Heart left ventricle (tissue), 16 donors: ENCODE measurements around the gene NDUFS8. TPM values are rescaled to one million over a fixed set of nuclear protein-coding genes. Genes with fewer than 3 reads are reported as not detected.

Experiments
- ATAC-seq, 4 donors: fragments of 200-7000 bp; cut with Tn5 transposase; one replicate each; pipeline ENCODE4 v1.9.1; 2020 to 2022; ENCODE audit warnings: moderate library complexity in 4 of 4, mild to moderate bottlenecking in 3 of 4, moderate number of reproducible peaks in 1 of 4
- DNase-seq, 5 donors: peaks; one replicate each; pipeline ENCODE4 v3.0.0-alpha.2; 2020
- H3K27ac ChIP-seq, 12 donors: fragments of 200-600 bp; sonication (generic) in 4 of 12; one replicate each; pipeline versions ENCODE4 v1.5.0 to v1.8.0; 2016 to 2022; ENCODE audit warnings: mild to moderate bottlenecking in 2 of 12
- H3K27me3 ChIP-seq, 9 donors: fragments of 200-600 bp; sonication (generic) in 2 of 9; one replicate each; pipeline versions ENCODE4 v1.5.1 to v1.8.0; 2016 to 2022; ENCODE audit warnings: mild to moderate bottlenecking in 3 of 9
- H3K36me3 ChIP-seq, 9 donors: fragments of 200-600 bp; sonication (generic) in 2 of 9; one replicate each; pipeline versions ENCODE4 v1.5.0 to v1.8.0; 2018 to 2022; ENCODE audit warnings: mild to moderate bottlenecking in 2 of 9
- H3K4me1 ChIP-seq, 12 donors: fragments of 200-600 bp; sonication (generic) in 4 of 12; one replicate each; pipeline versions ENCODE4 v1.5.0 to v1.8.0; 2016 to 2022; ENCODE audit warnings: mild to moderate bottlenecking in 3 of 12
- H3K4me3 ChIP-seq, 12 donors: fragments of 200-600 bp; sonication (generic) in 4 of 12; one replicate each; pipeline versions ENCODE4 v1.5.0 to v1.8.0; 2017 to 2022; ENCODE audit warnings: mild to moderate bottlenecking in 9 of 12, moderate library complexity in 4 of 12
- H3K9me3 ChIP-seq, 12 donors: fragments of 200-600 bp; sonication (generic) in 4 of 12; one replicate each; pipeline versions ENCODE4 v1.5.0 to v1.8.0; 2016 to 2022; ENCODE audit warnings: mild to moderate bottlenecking in 1 of 12
- CTCF ChIP-seq, 12 donors: fragments of 200-600 bp; sonication (generic) in 4 of 12; IDR thresholded peaks; one replicate each; pipeline versions ENCODE4 v1.5.0 to v1.8.0; 2018 to 2022; ENCODE audit warnings: antibody characterized with exemption in 12 of 12, mild to moderate bottlenecking in 5 of 12
- POLR2A ChIP-seq, 2 donors: fragments of 450-650 bp; IDR thresholded peaks; one replicate each; pipeline ENCODE4 v1.6.1; 2017; ENCODE audit warnings: antibody characterized with exemption in 2 of 2, mild to moderate bottlenecking in 2 of 2, moderate library complexity in 2 of 2
- whole genome bisulfite sequencing, 4 donors: extraction: QIAGEN DNeasy Blood & Tissue Kit in 2 of 4; methylation state at CpG; one replicate each; pipeline versions ENCODE4 v1.1.5 to v1.1.7; 2013 to 2018; 5-methylcytosine and 5-hydroxymethylcytosine counted together
- intact Hi-C, 10 donors: fragments of 100-400 bp; cut with DNase I; formaldehyde crosslinking; loops; one replicate each; pipeline versions ENCODE4 v1.11.1 to v1.14.2; 2022
- polyA plus RNA-seq, 2 donors: library from polyadenylated mRNA; stranded (reverse); fragments of 200-250 nt; gene quantifications; one replicate each; pipeline ENCODE4 v1.2.3, GENCODE V29; 2013
- total RNA-seq, 9 donors: library from RNA; depleted of rRNA in 2 of 9; stranded (reverse); fragments of >200 nt in 2 of 9; fragmentation: NEBNext Ultra II Directional in 3 of 9; extraction: Animal tissue kit (Norgen Biotek cat#: 25700) in 3 of 9; gene quantifications; one replicate each; pipeline versions ENCODE4 v1.1.0 to v1.2.4, GENCODE V29; 2016 to 2023
- donor health status: ischemic (EF 13 %, LVEDD 7.1; RV severe dilation, severe dysfunction).
- donor health status: healthy with polysubstance abuse.
- donor health status: DM: no; HTN: yes; CAD: no.
- donor health status: DM: no; HTN: no; CAD: no.
- donor health status: ischemic (EF 25% LVEDD 6.9; RV normal size, moderate dysfunction).
- donor health status: ischemic (EF 25% LVEDD 5.7; RV mildly dilated, moderate dysfunction).
- donor health status: healthy.
- donor health status: DM: yes; HTN: yes; CAD: no.
- donor health status: ischemic (EF 35%, LVEDD 5.7; RV mildly dilated, moderate dysfunction).
- donor health status: nonischemic (EF 11% LVEDD 7.7; RV severe dilation, severe dysfunction).
- donor health status: DM: yes; HTN: yes; CAD: no.
- donor health status: PGD.
- donor health status: ischemic (EF 29% LVEDD 5.4; RV normal size, mild dysfunction).
- donor health status: nonischemic (EF 23%, LVEDD 6.1; RV moderate dilation, normal function).

NDUFS8 gene
- total and polyA plus RNA-seq, 11 donors: 262 to 948 (median 365) TPM

GRCh38 chr11:68019486-68019885, 11.0 kb upstream of the NDUFS8 start:
- 86 to 92% (median 90%) methylated on average over 9 to 12 of the region's 12 CpGs for WGBS, 4 donors
- no peaks in the 10 kb centered on the region for H3K27me3 ChIP-seq
- intact Hi-C loops: loop anchor here in 1 of 10 donors (10.0 kb wide), 1 partner anchor 185 kb away; no protein-coding TSS in a partner anchor
- DNase-seq (no peak), ATAC-seq (no peak)
- H3K4me1 ChIP-seq: peaks cover 0 to 12% (median 1%) of the 10 kb centered on the region in 12 donors
- H3K4me3 ChIP-seq: no peak overlapping the region
- no peak overlapping the region for H3K27ac ChIP-seq
- H3K9me3 ChIP-seq: peaks cover 0 to 4% (median 0%) of the 10 kb centered on the region in 12 donors
- peaks cover 0 to under 1% (median 0%) of the 10 kb centered on the region in 9 donors for H3K36me3 ChIP-seq
- TF ChIP-seq POLR2A (IDR thresholded peaks at IDR 0.05) (no peak), CTCF (IDR thresholded peaks at IDR 0.05) (no peak)

DNA sequence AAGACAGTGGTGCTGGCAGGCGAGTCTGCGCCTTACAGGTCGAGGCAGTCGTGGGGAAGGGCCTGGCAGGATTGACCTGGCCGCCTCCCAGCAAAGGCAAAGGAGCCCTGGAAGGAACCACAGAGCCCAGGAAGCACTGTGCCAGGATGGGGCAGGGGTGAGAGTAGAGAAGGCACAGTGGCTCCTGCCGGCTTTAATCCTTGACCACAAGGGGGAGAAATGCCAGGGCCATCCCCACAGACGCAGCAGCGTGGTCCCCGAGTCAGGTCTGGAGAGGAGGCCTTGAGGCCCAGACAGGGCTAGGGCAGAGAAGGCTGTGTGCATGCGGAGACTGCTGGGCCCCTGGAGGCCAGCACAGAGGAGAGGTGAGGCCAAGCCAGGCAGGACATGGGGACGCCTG, 9.9 kb upstream of the NDUFS8 start:
- intact Hi-C loops: no loop called here
- 53 to 64% (median 60%) methylated on average over 10 to 11 of the region's 11 CpGs for WGBS, 4 donors

GRCh38 chr11:68021167-68021787, 9.2 kb upstream of the NDUFS8 start:
- TF ChIP-seq CTCF (IDR thresholded peaks at IDR 0.05) (peak in 3 of 12 donors; percentile 7 to 12 (median 9)), POLR2A (IDR thresholded peaks at IDR 0.05) (no peak)
- no peaks in the 10 kb centered on the region for H3K27me3 ChIP-seq
- intact Hi-C loops: no loop called here
- H3K27ac ChIP-seq: no peak overlapping the region
- H3K4me3 ChIP-seq: no peak overlapping the region
- WGBS, 4 donors: 69 to 75% (median 74%) methylated on average over 26 to 27 of the region's 27 CpGs
- peaks cover 0 to 12% (median 1%) of the 10 kb centered on the region in 12 donors for H3K4me1 ChIP-seq
- peaks cover 0 to 8% (median 0%) of the 10 kb centered on the region in 12 donors for H3K9me3 ChIP-seq
- peak in 1 of 5 donors; percentile 54 for DNase-seq
- ATAC-seq: peak in 2 of 4 donors; percentile 23 to 32
- peaks cover 0 to 17% (median 0%) of the 10 kb centered on the region in 9 donors for H3K36me3 ChIP-seq

More for the DNA sequence above, 9.9 kb upstream of the NDUFS8 start:
- Histone ChIP-seq H3K9me3 (peaks cover 0 to 8% (median 0%) of the 10 kb centered on the region in 12 donors), H3K27me3 (no peaks in the 10 kb centered on the region), H3K27ac (no peak overlapping the region), H3K4me1 (peaks cover 0 to 12% (median 1%) of the 10 kb centered on the region in 12 donors), H3K4me3 (no peak overlapping the region), H3K36me3 (peaks cover 0 to 11% (median 0%) of the 10 kb centered on the region in 9 donors)
- DNase-seq (peak in 1 of 5 donors; percentile 40), ATAC-seq (peak in 3 of 4 donors; percentile 6 to 29 (median 21))
- TF ChIP-seq POLR2A (IDR thresholded peaks at IDR 0.05) (no peak), CTCF (IDR thresholded peaks at IDR 0.05) (peak in 4 of 12 donors; percentile 19 to 28 (median 24))

GRCh38 chr11:68022531-68022930, 8.0 kb upstream of the NDUFS8 start:
- 80 to 88% (median 86%) methylated on average over 12 to 13 of the region's 13 CpGs for WGBS, 4 donors
- Histone ChIP-seq H3K36me3 (peaks cover 0 to 17% (median 0%) of the 10 kb centered on the region in 9 donors), H3K27ac (no peak overlapping the region), H3K4me1 (peaks cover 0 to 3% (median 0%) of the 10 kb centered on the region in 12 donors), H3K4me3 (no peak overlapping the region), H3K27me3 (no peaks in the 10 kb centered on the region), H3K9me3 (peaks cover 0 to 8% (median 0%) of the 10 kb centered on the region in 12 donors)
- TF ChIP-seq CTCF (IDR thresholded peaks at IDR 0.05) (no peak), POLR2A (IDR thresholded peaks at IDR 0.05) (no peak)
- ATAC-seq: no peak
- intact Hi-C loops: no loop called here
- peak in 1 of 5 donors; percentile 39 for DNase-seq
